ENCODE data around the gene HPN.

The HPN gene

DNA sequence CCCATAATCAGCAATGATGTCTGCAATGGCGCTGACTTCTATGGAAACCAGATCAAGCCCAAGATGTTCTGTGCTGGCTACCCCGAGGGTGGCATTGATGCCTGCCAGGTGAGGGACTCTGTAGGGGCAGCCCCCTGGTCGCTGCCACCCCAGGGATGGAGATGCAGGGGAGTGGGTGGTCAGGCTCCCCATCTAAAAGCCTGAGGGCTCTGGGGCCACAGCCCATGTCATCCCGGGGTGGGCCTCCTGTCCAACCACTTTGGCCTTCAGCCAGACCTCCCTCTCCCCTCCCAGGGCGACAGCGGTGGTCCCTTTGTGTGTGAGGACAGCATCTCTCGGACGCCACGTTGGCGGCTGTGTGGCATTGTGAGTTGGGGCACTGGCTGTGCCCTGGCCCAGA, 24.1 kb downstream of the HPN start:
- DNase-seq, result no peak

DNA sequence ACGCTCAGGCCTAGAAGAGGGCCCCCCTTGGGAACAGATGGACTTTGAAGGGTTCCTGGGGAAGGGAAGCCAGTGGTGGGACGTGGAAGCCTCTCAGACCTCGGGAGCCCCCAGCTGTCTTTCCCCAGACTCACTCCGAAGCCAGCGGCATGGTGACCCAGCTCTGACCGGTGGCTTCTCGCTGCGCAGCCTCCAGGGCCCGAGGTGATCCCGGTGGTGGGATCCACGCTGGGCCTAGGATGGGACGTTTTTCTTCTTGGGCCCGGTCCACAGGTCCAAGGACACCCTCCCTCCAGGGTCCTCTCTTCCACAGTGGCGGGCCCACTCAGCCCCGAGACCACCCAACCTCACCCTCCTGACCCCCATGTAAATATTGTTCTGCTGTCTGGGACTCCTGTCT, 24.6 kb downstream of the HPN start:
- DNase-seq, result no peak

DNA sequence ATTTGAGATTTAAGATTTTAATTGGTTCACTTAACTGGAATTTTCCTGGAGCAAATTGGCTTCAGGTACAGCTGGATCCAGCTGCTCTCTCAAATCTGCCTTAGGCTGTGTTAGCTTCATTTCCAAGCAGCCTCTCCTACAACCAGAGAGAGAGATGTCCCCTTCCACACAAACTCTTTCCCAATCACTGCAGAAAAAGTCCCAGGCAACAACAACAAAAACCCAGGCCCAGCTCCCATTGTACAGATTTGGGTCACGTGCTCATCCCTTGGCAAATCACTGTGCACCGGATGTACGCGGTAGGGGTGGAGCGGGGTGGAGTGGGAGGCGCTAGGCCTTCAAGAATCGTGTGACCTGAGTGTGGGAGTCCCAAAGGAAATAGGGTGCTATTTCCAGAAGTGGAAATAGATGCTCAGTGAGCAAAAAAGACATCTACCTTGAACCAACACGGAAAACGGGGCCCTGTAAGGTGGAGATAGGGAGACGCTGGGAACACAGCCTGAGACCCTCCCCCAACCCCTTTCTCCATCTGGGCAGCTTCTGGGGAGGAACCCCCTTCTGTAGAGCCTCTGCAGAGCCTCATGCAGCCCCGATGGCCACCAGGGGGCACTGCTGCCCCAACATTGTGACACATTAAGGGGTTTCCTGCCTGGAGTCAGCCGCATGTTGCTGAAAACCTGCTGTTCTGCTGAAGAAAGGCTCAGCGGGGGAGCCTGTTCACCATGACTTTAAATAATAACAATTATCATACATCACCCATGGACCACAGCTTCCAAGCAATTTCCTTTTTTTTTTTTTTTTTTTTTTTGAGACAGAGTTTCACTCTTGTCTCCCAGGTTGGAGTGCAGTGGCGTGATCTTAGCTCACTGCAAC, 25.4 kb downstream of the HPN start:
- DNase-seq, result peak; percentile 88

DNA sequence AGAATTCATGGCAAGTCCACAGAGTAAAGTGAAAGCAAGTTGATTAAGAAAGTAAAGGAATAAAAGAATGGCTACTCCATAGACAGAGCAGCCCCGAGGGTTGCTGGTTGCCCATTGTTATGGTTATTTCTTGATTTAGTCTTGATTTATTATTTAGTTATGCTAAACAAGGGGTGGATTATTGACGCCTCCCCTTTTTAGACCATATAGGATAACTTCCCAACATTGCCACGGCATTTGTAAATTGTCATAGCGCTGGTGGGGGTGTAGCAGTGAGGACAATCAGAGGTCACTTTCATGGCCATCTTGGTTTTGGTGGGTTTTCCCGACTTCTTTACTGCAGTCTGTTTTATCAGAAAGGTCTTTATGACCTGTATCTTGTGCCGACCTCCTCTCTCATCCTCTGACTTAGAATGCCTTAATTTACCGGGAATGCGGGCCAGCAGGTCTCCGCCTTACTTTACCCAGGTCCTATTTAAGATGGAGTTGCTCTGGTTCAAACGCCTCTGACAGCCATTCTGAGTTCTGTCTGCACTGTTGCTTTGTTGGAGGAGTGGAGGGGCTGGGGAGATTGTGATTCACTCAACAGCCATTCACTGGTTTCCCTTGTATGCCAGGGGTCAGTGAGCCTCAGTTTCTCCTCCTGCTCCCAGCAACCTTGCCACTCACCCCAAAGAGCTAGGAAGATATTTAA, 27.6 kb downstream of the HPN start:
- no peak for DNase-seq

DNA sequence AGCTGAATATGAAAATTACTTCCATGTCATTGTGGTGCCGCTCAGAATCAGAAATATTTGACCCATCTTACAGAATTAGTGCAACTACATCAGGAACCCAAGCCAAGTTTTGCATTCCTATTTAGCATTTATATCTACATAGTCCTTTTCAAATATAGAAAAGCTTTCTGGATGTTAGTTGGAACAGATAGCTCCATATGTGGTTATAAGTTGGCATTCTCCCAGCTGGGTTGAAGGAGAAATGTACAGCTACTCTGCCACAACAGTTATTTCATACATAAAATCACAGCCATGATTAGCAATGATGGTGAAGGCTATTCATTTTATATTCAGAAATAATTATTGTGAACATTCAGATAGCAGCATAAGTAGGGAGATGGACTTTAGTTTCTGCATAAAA, 28.2 kb downstream of the HPN start:
- DNase-seq, result peak; percentile 65

DNA sequence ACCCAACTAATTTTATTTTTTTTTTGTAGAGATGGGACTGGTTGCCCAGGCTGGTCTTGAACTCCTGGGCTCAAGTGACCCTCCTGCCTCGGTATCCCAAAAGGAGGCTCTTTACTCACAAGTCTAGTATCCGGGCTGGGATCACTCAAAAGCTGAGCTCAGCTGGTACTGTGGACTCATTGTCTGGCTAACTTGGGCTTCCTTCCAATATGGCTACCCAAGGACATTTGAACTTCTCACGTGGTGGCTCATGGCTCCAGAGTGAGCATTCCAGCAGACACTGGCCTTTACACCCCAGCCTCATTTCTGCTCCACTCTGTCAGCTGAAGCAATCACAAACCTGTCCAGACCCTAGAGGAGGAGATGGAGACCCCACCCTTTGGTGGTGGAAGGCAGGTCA, 28.9 kb downstream of the HPN start:
- DNase-seq, result no peak

DNA sequence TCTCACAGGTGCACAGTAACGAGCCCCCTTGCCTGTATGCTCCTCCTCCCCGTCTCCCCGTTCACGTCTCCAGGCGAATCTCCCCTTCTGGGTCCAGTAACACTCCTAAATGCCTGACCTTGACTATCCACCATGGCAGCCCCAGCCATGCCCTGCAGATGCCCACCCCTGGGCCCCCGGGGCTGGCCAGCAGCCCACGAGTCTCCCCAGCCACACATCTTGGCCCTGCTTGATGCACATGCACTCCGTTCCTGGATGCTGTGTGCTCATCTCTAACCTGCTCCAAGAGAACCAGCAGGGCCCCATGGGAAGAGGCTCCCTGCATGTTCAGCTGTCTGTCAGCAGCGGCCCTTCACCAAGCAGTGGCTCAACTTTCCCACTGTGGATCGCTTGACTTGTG, 32.0 kb downstream of the HPN start:
- no peak for DNase-seq

DNA sequence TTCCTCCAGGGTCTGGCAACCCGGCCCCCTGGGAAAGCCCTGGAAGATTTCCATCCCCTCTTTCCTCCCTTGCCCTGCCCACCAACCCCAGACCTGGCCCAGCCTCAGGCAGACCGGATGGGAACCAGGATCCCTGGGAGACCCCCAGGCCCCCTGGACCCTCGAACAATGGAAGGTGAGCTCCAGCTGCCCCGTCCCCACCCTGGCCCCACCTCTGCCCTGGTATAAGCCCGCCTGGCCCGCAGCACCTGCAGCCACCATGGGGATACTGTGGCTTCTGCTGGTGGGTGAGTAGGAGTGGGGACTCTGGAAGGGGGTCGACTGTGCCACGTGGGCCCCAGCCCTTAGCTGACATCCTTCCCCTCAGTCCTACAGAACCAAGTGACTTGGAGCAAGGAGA, 32.4 kb downstream of the HPN start:
- DNase-seq, result no peak

DNA sequence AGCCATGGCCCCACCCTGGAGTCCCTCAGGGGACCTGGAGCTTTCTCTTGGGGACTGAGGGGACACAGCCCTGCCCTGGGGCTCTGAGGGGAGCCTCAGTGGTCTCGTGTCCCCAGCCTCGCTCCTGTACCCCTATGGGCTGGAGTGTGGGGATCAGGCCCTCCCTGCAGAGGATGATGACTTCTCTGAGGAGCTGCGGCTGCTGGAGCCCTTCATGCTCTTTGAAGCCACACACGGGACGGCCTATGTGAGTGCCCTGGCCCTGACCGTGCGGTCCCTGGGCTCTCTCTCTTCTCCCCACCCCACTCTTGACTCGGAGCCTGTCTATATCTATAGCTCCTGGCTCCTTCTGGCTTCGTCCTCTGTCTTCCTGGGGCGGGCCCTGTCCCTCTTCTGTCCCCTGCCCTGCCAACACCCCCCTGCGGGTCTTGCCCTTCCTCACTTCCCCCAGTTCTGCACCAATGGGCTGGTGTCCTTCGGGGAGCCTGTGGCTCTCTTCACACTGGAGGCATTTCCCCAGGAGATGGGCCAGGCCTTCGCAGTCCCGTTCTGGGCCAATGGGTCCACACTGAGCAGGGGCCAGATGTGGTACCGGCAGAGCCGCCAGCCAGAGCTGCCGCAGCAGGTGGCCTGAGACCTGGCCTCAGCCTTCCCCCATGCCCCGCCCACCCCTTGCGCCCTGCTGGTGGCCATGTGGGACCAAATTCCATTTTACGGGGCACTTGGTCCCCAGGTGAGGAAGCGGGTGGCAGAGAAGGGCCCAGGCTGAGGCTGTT, 33.1 kb downstream of the HPN start:
- no peak for DNase-seq

DNA sequence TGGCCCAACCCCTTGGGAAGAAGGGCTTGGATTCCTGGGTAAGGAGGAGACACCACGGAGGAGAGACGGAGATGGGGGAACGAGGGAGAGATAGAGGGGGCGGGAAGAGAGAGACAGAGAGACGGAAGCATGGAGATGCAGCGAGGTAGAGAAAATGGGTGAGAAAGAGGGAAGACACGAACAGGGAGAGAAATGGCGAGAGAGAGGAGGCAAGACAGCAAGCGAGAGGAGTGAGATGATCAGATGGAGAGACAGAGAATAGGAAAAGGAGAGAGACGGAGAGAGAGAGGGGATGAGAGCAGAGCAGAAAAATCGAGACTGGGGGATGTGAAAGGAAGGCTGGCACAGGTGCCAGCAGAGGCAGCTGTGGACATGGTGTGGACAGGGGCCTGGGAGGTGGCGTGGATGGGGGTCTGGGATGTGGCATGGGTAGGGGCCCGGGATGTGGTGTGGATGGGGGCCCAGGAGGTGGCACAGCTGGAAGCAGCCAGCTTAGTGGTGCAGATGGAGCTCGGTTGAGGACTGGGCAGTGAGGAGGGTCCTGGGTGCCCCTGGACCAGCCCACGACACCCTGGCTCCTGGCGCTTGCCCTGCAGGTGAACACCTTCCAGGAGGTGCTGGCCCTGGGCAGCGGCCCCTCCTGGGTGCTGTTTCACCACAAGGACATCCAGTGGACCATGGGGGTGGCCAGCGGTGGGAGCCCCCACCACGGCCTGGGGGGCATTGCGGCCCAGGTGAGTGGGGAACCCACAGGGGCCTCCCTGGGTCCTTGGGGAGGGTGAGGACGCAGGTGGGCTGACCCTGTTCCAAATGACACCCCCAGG, 33.9 kb downstream of the HPN start:
- DNase-seq, result no peak

DNA sequence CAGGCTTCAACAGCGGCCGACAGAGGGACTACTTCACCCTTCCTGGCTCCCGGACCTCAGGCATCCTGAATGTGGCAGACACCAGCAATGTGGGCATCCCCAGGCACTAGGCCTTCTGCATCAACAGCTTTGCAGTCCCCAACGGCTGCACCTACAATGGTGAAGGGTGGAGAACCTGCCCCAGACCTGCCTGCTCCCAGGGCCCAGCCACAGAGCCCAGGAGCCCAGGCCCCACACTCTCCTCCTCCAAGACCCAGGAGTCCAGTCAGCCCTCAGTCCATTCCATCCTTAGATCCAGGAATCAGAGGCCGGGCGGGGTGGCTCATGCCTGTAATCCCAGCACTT, 34.5 kb downstream of the HPN start:
- no peak for DNase-seq

DNA sequence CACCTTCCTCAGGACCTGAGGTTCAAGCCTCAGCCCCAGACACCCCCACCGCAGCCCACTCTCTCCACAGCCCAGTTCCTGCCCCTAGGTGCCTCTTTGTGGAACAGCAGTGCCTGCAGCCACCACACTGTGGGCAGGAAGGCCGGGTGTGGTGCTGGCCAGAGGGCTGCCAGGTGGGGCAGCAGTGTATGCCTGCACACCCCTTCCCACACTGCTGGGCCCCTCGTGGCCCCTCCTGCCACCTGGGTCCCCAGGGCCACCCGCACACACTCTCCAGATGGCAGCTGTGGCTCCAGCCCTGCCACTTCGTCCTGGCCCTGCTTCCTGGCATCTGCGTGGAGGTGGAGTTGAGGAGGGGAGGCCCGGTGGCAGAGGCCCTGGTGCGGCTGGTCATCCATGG, 35.1 kb downstream of the HPN start:
- no peak for DNase-seq

DNA sequence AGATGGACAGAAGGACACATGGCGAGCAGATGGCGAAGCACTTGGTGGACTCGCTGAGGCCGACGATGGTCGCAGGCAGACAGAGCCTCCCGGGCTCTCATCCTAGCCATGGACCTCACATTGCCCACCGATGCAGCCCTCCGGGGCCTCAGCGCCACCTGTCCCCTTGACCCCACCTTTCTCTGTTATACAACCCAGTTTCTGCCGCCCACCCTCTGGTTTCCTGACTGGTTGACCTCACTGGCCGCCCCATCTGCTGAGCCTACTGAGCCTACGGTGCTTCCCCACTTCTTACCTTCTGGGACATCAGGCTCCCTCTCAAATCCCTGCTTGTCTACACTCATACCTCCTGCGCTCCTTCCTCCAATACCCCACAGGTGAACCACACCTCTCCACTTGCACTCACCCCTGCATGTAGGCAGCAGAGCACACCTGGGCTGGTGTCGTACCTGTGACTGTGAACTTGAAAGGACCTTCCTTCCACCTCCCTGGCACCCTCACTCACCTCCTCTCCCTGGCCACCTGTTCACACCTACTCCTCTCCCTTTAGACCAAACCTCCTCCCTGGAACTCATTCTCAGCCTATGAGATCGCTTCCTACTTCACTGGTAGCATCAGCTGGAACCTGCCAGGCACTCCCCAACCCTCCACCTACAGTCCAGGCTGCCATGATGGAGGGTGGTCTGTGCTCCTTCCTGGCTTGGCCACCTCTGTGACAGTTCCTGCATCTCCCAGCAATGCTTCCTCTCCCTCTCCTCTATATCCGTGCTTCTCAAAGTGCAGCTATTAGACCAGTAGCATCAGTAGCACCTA, 36.1 kb downstream of the HPN start:
- no peak for DNase-seq

DNA sequence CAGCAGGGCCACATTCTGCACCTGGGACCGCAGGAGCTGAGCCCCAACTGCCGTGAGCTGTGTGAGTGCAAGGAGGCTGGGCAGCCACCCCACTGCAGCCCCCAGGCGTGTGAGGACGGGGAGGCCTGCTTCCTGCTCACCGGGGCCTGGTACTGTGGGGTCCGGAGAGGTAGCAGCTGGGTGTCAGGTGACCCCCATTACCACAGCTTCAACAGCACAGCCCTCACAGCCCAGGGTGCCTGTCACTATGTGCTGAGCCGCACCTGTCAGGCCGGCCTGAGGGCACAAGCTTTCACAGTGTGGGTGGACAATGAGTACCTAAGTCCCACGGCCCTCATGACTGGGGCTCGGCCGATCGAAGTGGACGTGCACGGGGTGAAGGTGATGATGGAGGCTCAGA, 38.3 kb downstream of the HPN start:
- no peak for DNase-seq

DNA sequence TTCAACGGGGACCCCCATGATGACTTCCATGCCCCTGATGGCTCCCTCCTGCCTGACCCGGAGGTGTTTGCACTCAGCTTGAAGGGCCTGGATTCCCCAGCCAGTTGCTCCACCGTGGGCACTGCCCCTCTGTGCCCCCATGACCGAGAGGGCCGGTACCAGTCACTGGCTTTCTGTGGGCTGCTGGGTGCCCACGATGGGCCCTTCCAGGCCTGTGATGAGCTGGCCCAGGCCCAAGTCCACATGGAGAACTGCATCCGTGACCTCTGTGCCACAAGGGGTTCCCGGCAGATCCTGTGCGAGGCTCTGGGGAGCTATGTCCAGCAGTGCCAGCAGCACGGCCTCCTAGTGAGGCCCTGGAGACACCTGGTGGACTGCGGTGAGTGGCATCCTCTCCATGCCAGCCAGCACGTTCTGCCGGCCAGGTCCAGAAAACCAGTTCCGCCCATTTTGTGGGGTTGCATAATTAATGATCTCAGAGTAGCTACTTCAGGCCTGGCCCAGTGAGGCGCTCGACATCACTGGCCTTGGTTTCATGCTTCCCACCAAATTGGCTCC, 39.2 kb downstream of the HPN start:
- no peak for DNase-seq

DNA sequence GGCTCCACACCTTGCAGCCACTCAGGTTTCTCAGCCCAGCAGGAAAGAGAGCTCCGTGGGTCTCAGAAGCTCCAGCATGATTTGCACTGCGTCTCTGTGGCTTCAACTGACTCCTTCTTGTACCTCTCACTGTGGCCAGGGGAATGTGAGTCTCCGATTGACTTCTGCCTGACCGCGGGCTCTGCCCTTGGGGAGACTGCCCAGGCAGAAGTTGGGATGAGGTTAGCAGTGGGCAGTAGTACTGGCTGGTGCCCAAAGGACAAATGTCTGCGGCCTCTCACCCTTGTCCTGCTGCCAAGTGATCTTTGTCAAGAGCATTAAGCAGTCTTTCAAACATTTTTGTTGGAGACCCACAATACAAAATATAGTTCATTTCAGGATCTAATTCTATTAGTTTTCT, 39.7 kb downstream of the HPN start:
- DNase-seq, result no peak

DNA sequence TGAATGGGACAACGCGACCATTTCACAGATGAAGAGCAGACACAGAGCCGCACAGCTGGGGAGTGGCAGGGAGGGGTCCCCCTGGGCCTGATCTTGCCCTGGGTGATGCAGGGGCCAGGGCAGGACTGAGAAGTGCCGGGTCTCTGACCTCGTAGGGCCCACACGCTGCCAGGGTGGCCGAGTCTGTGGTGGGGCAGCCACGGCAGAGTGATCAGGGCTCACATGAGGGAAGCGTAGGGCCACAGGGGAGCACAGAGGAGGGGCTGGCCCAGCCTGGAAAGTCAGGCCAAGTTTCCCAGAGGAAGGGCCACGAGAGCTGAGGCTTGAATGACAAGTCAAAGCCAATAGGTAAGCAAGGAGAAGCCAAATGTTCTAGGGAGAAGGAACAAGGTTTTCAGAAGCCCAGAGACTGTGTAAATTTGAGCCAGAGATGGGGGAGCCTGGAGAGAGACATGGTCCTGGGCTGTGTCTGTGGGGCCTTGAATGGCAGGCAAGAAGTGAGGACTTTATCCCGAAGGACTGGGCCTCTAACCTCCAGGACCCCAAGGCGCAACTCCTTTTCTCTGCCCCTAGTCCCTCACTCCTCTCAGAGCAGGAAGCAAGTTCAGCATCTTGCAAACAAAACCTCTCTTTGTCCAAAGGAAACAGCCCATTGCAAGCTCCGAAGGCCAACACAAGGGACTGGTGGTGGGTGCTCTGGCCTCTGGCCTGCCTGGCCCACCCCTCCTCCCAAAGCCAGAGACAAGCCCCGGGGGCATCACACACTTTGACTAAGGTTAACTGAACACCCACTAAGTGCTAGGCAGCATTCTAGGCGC, 42.4 kb downstream of the HPN start:
- no peak for DNase-seq

DNA sequence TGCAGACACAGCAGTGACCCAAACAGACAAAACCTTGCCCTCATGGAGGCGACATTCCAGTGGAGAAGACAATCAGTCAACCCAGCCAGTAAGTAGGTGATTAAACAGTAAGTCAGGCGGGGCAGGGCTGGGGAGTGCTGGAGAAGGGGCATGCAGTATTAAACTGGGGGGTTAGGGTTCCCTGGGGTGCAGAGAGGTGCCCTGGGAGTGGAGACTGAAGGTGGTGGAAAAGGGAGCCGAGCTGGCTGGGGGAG, 42.9 kb downstream of the HPN start:
- DNase-seq, result no peak

DNA sequence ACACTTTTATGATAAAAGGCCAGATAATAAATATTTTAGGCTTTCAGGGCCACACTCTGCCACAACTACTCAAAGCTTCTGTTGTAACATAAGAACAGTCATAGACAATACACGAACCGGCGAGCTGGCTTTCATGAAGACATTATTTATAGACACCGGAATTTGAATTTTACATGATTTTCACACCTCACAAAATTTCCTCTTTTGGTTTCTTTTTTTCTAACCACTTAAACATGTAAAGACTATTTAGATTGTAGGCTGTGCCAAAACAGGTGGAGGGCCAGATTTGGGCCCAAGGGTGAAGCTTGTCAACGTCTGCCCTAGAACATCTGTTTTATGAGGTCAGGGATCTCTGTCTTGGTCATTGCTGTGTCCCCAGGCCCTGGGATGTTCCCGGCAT, 44.4 kb downstream of the HPN start:
- no peak for DNase-seq

DNA sequence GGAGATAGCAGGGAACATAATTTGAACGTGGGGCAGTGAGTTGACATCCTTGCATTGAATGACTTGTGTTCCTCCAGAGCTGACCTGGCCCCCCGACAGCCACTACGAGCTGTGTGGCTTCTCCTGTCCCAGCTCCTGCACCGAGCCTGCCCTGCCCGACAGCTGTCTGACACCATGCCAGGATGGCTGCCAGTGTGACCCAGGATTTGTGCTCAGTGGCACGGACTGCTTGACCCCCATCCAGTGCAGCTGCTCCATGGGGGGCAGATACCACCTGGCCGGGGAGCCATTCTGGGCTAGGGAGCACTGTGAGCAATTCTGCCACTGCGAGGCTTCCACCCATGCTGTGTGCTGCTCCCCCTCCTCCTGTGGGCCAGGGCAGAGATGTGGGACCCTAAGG, 44.9 kb downstream of the HPN start:
- no peak for DNase-seq

DNA sequence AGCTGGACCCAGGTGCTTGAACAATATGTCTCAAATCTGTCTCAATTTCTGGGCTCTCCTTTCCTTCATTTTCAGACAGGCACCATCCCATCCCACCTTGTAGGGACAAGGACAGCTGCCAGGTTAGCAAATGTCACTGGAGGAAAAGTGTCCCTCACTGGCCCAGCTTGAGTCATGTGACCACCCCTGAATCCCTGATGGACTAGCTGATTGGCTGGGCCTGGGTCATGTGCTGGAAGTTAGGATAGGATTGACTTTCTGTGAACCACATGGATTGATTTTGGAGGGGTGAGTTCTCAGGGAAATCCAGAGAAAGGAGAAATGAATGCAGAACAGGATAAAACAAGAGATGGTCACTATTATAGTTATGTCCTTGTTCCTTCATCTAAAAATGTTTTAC, 45.9 kb downstream of the HPN start:
- no peak for DNase-seq
